Measurements from ENCODE around the gene SEL1L3.

DNA sequence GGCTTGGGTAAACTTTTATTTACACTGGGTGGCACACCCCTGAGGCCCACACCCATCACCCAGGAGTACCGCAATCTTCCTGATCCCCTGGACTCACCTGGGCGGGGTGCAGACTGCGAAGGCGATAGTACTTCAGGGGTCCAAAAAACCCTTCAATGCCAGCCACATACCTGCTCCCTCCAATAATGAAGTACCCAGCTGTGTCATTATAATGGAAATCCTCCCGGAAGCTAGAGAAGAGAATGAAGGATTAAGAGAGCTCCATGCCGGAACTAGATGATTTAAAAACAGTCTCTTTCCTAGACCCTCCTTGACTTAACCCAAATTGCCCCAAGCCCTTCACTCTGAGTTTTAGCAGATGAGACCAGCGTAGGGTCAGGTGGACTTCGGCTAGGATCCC, 40.9 kb downstream of the SEL1L3 start:
- TF ChIP-seq, protein P1, sequence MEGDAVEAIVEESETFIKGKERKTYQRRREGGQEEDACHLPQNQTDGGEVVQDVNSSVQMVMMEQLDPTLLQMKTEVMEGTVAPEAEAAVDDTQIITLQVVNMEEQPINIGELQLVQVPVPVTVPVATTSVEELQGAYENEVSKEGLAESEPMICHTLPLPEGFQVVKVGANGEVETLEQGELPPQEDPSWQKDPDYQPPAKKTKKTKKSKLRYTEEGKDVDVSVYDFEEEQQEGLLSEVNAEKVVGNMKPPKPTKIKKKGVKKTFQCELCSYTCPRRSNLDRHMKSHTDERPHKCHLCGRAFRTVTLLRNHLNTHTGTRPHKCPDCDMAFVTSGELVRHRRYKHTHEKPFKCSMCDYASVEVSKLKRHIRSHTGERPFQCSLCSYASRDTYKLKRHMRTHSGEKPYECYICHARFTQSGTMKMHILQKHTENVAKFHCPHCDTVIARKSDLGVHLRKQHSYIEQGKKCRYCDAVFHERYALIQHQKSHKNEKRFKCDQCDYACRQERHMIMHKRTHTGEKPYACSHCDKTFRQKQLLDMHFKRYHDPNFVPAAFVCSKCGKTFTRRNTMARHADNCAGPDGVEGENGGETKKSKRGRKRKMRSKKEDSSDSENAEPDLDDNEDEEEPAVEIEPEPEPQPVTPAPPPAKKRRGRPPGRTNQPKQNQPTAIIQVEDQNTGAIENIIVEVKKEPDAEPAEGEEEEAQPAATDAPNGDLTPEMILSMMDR (IDR thresholded peaks at IDR 0.05; ENCODE audit: low read depth, low read length, missing input control): no peak
- TF ChIP-seq SP1 (IDR thresholded peaks at IDR 0.05) (no peak), FOXA1 (IDR thresholded peaks at IDR 0.05) (no peak), HNF4A (conservative IDR thresholded peaks at IDR 0.05) (no peak), RAD21 (IDR thresholded peaks at IDR 0.05) (no peak), NR2F2 (IDR thresholded peaks at IDR 0.05) (no peak), EGR1 (IDR thresholded peaks at IDR 0.05; ENCODE audit: low read depth in 2 of 2) (no peak), RXRA (IDR thresholded peaks at IDR 0.05) (no peak), FOXA2 (IDR thresholded peaks at IDR 0.05) (no peak)
- TF ChIP-seq, protein P2, sequence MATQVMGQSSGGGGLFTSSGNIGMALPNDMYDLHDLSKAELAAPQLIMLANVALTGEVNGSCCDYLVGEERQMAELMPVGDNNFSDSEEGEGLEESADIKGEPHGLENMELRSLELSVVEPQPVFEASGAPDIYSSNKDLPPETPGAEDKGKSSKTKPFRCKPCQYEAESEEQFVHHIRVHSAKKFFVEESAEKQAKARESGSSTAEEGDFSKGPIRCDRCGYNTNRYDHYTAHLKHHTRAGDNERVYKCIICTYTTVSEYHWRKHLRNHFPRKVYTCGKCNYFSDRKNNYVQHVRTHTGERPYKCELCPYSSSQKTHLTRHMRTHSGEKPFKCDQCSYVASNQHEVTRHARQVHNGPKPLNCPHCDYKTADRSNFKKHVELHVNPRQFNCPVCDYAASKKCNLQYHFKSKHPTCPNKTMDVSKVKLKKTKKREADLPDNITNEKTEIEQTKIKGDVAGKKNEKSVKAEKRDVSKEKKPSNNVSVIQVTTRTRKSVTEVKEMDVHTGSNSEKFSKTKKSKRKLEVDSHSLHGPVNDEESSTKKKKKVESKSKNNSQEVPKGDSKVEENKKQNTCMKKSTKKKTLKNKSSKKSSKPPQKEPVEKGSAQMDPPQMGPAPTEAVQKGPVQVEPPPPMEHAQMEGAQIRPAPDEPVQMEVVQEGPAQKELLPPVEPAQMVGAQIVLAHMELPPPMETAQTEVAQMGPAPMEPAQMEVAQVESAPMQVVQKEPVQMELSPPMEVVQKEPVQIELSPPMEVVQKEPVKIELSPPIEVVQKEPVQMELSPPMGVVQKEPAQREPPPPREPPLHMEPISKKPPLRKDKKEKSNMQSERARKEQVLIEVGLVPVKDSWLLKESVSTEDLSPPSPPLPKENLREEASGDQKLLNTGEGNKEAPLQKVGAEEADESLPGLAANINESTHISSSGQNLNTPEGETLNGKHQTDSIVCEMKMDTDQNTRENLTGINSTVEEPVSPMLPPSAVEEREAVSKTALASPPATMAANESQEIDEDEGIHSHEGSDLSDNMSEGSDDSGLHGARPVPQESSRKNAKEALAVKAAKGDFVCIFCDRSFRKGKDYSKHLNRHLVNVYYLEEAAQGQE (IDR thresholded peaks at IDR 0.05): no peak
- TF ChIP-seq, protein P3, sequence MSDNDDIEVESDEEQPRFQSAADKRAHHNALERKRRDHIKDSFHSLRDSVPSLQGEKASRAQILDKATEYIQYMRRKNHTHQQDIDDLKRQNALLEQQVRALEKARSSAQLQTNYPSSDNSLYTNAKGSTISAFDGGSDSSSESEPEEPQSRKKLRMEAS (IDR thresholded peaks at IDR 0.05): no peak
- TF ChIP-seq, protein P4, sequence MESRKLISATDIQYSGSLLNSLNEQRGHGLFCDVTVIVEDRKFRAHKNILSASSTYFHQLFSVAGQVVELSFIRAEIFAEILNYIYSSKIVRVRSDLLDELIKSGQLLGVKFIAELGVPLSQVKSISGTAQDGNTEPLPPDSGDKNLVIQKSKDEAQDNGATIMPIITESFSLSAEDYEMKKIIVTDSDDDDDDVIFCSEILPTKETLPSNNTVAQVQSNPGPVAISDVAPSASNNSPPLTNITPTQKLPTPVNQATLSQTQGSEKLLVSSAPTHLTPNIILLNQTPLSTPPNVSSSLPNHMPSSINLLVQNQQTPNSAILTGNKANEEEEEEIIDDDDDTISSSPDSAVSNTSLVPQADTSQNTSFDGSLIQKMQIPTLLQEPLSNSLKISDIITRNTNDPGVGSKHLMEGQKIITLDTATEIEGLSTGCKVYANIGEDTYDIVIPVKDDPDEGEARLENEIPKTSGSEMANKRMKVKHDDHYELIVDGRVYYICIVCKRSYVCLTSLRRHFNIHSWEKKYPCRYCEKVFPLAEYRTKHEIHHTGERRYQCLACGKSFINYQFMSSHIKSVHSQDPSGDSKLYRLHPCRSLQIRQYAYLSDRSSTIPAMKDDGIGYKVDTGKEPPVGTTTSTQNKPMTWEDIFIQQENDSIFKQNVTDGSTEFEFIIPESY (IDR thresholded peaks at IDR 0.05): no peak
